Measurements from ENCODE around the gene DIP2B. TPM values are rescaled to one million over a fixed set of nuclear protein-coding genes. Genes with fewer than 3 reads are reported as not detected.
"Not testable (repeated sequence)": the region's sequence is repeated elsewhere in the genome, so short reads cannot be mapped to it uniquely, and the experiment has no call there.

DIP2B gene
- total and polyA plus RNA-seq, 2 of the 13 experiments (the other 11 are each of a cell fraction or from before 2014, with no cell fraction given) = 32.1 to 35.8 TPM

DNA sequence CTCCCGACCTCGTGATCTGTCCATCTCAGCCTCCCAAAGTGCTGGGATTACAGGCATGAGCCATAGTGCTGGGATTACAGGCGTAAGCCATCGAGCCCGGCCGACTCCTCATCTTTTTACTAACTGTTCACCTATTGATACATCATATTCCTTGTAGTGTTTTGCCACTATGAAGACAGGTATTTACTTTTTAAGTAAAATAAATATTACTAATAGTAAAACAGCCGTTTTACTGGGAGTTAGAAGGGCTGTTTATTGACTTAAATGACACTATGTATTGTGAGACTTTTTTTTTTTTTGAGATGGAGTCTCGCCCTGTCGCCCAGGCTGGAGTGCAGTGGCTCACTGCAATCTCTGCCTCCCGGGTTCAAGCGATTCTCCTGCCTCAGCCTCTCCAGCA is 51.5 kb downstream of the DIP2B start:
- CTCF ChIA-PET (ENCODE audit: low intra/inter-chr PET ratio, low total read pairs) = no interaction called here
- in situ Hi-C loops (cut with HindIII; ENCODE audit: extremely low pct_ligation_motif_present, low pct_unique_long_range_greater_than_20kb) = no loop called here
- ATAC-seq (no peak; the same call in 2 of the 3 replicates), FAIRE-seq (no peak), DNase-seq (ENCODE audit: low spot score) (no peak)
- H3K4me2 ChIP-seq (ENCODE audit: low read depth, low read length) = no peak overlapping the region
- peaks cover 58% of the 10 kb centered on the region for H3K4me1 ChIP-seq (ENCODE audit: insufficient read depth, low read length)
- no peaks in the 10 kb centered on the region for H4K20me1 ChIP-seq (ENCODE audit: insufficient read depth, low read length)
- BruUV-seq (replicated peaks) = no TSS peak
- peaks cover 87% of the 10 kb centered on the region for H3K79me2 ChIP-seq (ENCODE audit: insufficient read depth, low read length)
- no peak overlapping the region for H3K4me3 ChIP-seq (replicated peaks in 1 of 3; ENCODE audit: insufficient read depth in 1 of 3, low read depth in 2 of 3, low read length in 3 of 3)
- H3K9ac ChIP-seq (ENCODE audit: insufficient read depth, low read depth, low read length) = no peak overlapping the region
- POLR2A ChIA-PET = no interaction called here
- intact Hi-C loops (cut with micrococcal nuclease; ENCODE audit: unreplicated experiment) = no loop called here
- H3K27me3 ChIP-seq (ENCODE audit: control insufficient read depth in 1 of 2, insufficient read depth in 2 of 2, low read length in 2 of 2) = no peaks in the 10 kb centered on the region
- no peak overlapping the region for H2AFZ ChIP-seq (ENCODE audit: low read length)
- H3K27ac ChIP-seq (ENCODE audit: extremely low read length, insufficient read depth, low read length) = no peak overlapping the region
- no peaks in the 10 kb centered on the region for H3K9me3 ChIP-seq (ENCODE audit: low read length)
- peaks cover 4 to 8% of the 10 kb centered on the region in 2 experiments; a peak in 3 of 5 replicates for H3K36me3 ChIP-seq (replicated peaks in 1 of 2; ENCODE audit: control insufficient read depth in 1 of 2, insufficient read depth in 2 of 2, low read length in 2 of 2)
- 82% methylated on average over 11 of the region's 11 CpGs for WGBS (ENCODE audit: low lambda C conversion rate)
- TF ChIP-seq U2AF1 (optimal IDR thresholded peaks at IDR 0.05; ENCODE audit: low read depth, low read length) (no peak), SP2 (CRISPR knock-in tag; IDR thresholded peaks at IDR 0.05) (no peak), FOXA3 (CRISPR knock-in tag; IDR thresholded peaks at IDR 0.05) (peak; percentile 60), ZNF777 (CRISPR knock-in tag; IDR thresholded peaks at IDR 0.05) (no peak), ZNF256 (CRISPR knock-in tag; conservative IDR thresholded peaks at IDR 0.05) (no peak)

DNA sequence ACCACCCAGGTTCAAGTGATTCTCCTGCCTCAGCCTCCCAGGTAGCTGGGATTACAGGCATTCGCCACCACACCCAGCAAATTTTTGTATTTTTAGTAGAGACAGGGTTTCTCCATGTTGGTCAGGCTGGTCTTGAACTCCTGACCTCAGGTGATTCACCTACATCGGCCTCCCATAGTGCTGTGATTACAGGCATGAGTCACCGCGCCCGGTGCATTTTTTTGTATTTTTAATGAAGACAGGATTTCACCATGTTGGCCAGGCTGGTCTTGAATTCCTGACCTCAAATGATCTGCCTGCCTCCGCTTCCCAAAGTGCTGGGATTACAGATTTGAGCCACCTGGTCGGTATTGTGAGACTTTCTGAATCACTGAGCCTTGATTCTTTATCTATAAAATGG is 52.0 kb downstream of the DIP2B start:
- H3K4me2 ChIP-seq (ENCODE audit: low read depth, low read length); intact Hi-C loops (cut with micrococcal nuclease; ENCODE audit: unreplicated experiment); H3K9me3 ChIP-seq (ENCODE audit: low read length); H3K27me3 ChIP-seq (ENCODE audit: control insufficient read depth in 1 of 2, insufficient read depth in 2 of 2, low read length in 2 of 2); CTCF ChIA-PET (ENCODE audit: low intra/inter-chr PET ratio, low total read pairs); H3K27ac ChIP-seq (ENCODE audit: extremely low read length, insufficient read depth, low read length); ATAC-seq; in situ Hi-C loops (cut with HindIII; ENCODE audit: extremely low pct_ligation_motif_present, low pct_unique_long_range_greater_than_20kb); H4K20me1 ChIP-seq (ENCODE audit: insufficient read depth, low read length); H2AFZ ChIP-seq (ENCODE audit: low read length); H3K36me3 ChIP-seq (replicated peaks in 1 of 2; ENCODE audit: control insufficient read depth in 1 of 2, insufficient read depth in 2 of 2, low read length in 2 of 2); BruUV-seq (replicated peaks); DNase-seq (ENCODE audit: low spot score); H3K4me3 ChIP-seq (replicated peaks in 1 of 3; ENCODE audit: insufficient read depth in 1 of 3, low read depth in 2 of 3, low read length in 3 of 3); H3K9ac ChIP-seq (ENCODE audit: insufficient read depth, low read depth, low read length); POLR2A ChIA-PET; FAIRE-seq: not testable (repeated sequence)
- Histone ChIP-seq H3K4me1 (ENCODE audit: insufficient read depth, low read length) (peaks cover 58% of the 10 kb centered on the region), H3K79me2 (ENCODE audit: insufficient read depth, low read length) (peaks cover 87% of the 10 kb centered on the region)
- TF ChIP-seq FOSL2 (CRISPR knock-in tag; IDR thresholded peaks at IDR 0.05) = peak; percentile 61
- WGBS (ENCODE audit: low lambda C conversion rate) = 88% methylated on average over 7 of the region's 7 CpGs
